Choroid plexus epithelial cell (primary cell): ENCODE data around the gene NMNAT2.

Experiments
- DNase-seq: peaks from one replicate; pipeline ENCODE4 v3.0.0-alpha.2; 2010; ENCODE audit warnings: low read depth
- H3K4me3 ChIP-seq: 2 replicates; pipeline ENCODE4 v1.5.1; 2011; ENCODE audit warnings: low read depth, mild to moderate bottlenecking, control low read depth, low read length, moderate library complexity
- TF ChIP-seq, protein P1 (sequence below): conservative IDR thresholded peaks from 2 replicates; pipeline ENCODE4 v1.5.1; 2011; ENCODE audit warnings: low read depth, mild to moderate bottlenecking, control low read depth, inconsistent platforms, low read length, moderate library complexity

Gene NMNAT2

DNA sequence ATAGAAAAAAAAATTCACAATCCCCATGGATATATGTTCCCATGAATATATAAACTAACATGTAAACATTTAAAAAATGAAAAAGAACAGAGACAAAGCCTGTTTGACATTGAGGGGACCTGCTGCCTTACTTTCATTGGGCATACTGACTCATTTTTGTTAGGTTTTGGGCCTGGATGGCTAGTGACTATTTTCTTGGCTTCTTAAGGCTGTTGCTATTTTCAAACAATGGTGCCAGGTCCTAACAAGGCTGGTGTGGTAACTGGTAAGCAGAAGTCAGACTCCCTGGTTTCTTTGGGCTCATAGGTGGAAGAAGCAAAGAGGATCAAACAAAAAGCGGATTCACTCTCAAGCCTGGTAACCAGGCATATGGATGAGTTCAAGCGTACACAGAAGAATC is 181.1 kb downstream of the NMNAT2 start:
- DNase-seq: no peak
- TF ChIP-seq, protein P1, sequence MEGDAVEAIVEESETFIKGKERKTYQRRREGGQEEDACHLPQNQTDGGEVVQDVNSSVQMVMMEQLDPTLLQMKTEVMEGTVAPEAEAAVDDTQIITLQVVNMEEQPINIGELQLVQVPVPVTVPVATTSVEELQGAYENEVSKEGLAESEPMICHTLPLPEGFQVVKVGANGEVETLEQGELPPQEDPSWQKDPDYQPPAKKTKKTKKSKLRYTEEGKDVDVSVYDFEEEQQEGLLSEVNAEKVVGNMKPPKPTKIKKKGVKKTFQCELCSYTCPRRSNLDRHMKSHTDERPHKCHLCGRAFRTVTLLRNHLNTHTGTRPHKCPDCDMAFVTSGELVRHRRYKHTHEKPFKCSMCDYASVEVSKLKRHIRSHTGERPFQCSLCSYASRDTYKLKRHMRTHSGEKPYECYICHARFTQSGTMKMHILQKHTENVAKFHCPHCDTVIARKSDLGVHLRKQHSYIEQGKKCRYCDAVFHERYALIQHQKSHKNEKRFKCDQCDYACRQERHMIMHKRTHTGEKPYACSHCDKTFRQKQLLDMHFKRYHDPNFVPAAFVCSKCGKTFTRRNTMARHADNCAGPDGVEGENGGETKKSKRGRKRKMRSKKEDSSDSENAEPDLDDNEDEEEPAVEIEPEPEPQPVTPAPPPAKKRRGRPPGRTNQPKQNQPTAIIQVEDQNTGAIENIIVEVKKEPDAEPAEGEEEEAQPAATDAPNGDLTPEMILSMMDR: no peak
- no peak overlapping the region for H3K4me3 ChIP-seq

DNA sequence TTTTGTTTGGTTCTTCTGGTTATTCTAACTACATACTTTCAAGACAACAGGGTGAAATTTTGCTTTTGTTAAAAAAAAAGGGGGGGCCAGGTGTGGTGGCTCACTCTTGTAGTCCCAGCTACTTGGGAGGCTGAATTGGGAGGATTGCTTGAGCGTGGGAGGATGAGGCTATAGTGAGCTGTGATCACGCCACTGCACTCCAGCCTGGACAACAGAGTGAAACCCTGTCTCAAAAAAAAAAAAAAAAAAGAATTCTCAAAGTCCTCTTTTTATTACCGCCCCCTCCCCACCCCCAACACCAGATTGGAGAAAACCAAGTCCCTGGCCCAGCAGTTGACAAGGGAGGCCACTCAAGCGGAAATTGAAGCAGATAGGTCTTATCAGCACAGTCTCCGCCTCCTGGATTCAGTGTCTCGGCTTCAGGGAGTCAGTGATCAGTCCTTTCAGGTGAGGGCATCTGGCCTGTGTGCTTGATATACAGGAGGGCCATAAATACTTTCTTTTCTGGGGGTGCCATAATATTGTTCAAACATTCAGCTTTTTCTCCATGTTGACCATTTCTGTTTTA is 181.9 kb downstream of the NMNAT2 start:
- TF ChIP-seq, protein P1: no peak

DNA sequence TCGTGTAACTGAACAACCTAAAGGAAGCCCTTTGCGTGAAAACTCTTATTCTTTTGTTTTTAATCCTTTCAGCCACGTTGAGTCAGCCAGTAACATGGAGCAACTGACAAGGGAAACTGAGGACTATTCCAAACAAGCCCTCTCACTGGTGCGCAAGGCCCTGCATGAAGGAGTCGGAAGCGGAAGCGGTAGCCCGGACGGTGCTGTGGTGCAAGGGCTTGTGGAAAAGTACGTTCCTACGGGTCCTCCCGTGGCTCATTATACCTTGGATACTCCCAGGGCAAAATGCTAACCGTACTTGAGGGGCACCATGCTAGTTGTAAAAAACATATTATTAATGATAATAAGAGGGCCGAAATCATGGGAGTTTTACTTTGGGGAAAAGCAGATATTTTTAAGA is 182.7 kb downstream of the NMNAT2 start:
- peak overlapping the region; percentile 48 for H3K4me3 ChIP-seq
- TF ChIP-seq, protein P1: no peak
- DNase-seq: peak; percentile 60

More for the DNA sequence above, 181.9 kb downstream of the NMNAT2 start:
- no peak for DNase-seq
- no peak overlapping the region for H3K4me3 ChIP-seq

DNA sequence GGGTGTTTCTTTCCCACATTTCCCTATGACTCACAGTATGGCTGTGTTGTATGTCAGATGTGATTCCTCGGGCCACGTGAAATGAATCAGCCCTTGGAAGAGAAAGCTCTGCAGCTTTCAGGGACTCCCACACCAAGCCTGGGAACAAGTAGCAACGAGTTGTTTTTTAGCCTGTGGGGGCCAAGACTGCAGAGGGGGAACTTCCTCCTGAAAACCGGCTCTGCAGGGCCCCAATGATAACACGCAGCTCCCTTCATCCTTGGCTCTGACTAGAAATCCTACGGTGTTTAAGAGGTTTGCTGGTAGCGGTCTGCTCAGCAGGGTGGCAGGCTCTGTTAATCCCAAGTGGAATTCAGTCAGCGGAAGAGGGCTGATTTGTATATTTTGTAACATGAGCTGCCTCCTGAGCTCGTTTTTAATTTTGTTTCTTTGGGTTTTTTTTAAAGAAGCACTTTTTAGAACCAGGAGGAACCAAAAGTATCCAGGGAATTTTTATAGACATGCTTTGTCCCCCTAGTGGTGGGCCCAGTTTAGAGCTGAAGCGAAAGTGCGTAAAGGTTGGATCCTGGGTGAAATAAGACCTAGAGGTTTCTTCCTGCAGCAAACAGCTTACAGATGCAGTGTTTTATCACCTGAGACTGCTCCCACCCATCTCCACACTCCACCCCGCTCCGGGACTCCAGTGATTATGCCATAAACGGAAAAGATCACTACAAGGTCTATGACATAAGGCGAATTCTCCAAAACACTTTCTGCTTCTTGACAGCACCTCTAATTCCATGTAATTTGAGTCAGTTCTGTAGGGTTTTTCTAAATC is 183.3 kb downstream of the NMNAT2 start:
- peak; percentile 98 for DNase-seq
- TF ChIP-seq, protein P1: peak; percentile 85
- peak overlapping the region; percentile 48 for H3K4me3 ChIP-seq

DNA sequence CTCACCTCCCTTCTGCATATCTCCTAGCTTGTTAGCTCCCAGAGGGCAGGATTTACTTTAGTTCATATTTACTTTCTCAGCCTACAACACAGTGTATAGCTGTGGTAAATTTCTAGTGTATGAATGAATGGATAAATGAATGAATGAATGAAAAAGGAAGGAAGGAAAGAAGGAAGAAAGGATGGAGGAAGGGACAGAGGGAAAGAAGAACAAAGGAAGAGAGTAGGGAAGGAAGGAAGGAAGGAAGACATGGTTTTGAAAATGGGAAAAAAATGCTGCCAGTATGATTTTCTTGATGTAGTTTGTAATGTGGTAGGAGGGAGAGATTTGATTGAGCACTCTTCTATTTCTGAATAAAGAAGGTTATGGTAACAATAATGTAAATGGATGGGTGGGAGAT is 185.1 kb downstream of the NMNAT2 start:
- no peak for DNase-seq
- TF ChIP-seq, protein P1: no peak
- no peak overlapping the region for H3K4me3 ChIP-seq

DNA sequence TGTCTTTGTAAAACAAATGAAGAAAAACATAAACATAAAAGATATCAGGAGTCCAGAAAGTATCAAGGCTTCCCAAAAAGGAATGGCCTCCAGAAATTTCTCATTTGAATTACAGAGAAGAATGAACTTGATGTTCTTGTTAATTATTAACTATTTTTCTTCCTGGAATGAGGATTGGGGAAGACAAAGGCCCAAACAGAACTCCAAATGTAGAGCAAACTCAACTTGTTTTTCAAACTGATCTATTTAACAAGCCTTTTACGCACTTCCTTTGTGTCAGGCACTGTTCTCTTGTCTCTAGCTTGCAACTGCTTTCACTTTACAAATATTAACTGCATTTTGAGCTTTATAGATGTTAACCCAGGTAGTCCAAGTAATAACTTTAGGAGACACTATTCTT is 186.6 kb downstream of the NMNAT2 start:
- TF ChIP-seq, protein P1: no peak
- no peak overlapping the region for H3K4me3 ChIP-seq
- no peak for DNase-seq
